ENCODE measurements around the gene UCMA. TPM values are rescaled to one million over a fixed set of nuclear protein-coding genes. Genes with fewer than 3 reads are reported as not detected.

The UCMA gene
- total and polyA plus RNA-seq, 10 of the 15 experiments (the other 5 are each of a cell fraction or from before 2014, with no cell fraction given) = 0.15 TPM; not detected in 9

- TF ChIP-seq HDAC6 (IDR thresholded peaks at IDR 0.05; ENCODE audit: unreplicated experiment) (no peak), KLF5 (IDR thresholded peaks at IDR 0.05; ENCODE audit: partially characterized antibody) (no peak), ELK1 (IDR thresholded peaks at IDR 0.05; ENCODE audit: low read depth, low read length) (no peak), CHD1 (IDR thresholded peaks at IDR 0.05; ENCODE audit: low read depth, low read length) (no peak), USF1 (IDR thresholded peaks at IDR 0.05; ENCODE audit: borderline replicate concordance, extremely low read length, insufficient read depth, low read depth, low read length) (no peak), ZBTB40 (IDR thresholded peaks at IDR 0.05; ENCODE audit: borderline replicate concordance) (no peak), YBX1 (IDR thresholded peaks at IDR 0.05) (no peak), RELA (IDR thresholded peaks at IDR 0.05; ENCODE audit: borderline replicate concordance, partially characterized antibody) (no peak), HCFC1 (IDR thresholded peaks at IDR 0.05; ENCODE audit: low read length) (no peak), MEF2B (IDR thresholded peaks at IDR 0.05; ENCODE audit: partially characterized antibody, poor library complexity, severe bottlenecking) (no peak), IRF5 (IDR thresholded peaks at IDR 0.05; ENCODE audit: borderline replicate concordance) (no peak), TARDBP (IDR thresholded peaks at IDR 0.05; ENCODE audit: borderline replicate concordance) (no peak), GABPA (IDR thresholded peaks at IDR 0.05; ENCODE audit: low read depth) (no peak), STAT1 (conservative IDR thresholded peaks at IDR 0.05) (no peak)
- no TSS peak for BruUV-seq (replicated peaks)
- POLR2A ChIA-PET = no interaction called here
- WGBS (ENCODE audit: insufficient coverage, insufficient replicate concordance, low lambda C conversion rate, missing lambda C conversion rate) = 91% methylated on average over 7 of the region's 7 CpGs
- H3K36me3 ChIP-seq (ENCODE audit: control insufficient read depth in 2 of 2, insufficient read depth in 2 of 2, low read length in 1 of 2) = no peaks in the 10 kb centered on the region
- SMC1A ChIA-PET (ENCODE audit: uncharacterized antibody, unreplicated experiment) = no interaction called here
- DNase-seq (ENCODE audit: low read depth, low spot score) = no peak
- ATAC-seq = no peak
- H3K27ac ChIP-seq (ENCODE audit: control insufficient read depth, insufficient read depth) = no peak overlapping the region
- in situ Hi-C loops (cut with MboI) (no loop called here), intact Hi-C loops (cut with micrococcal nuclease; ENCODE audit: unreplicated experiment) (no loop called here)
- no peak for FAIRE-seq
- CTCF ChIA-PET = interaction anchor here (0.5 kb wide), 1 partner anchor 1764 kb away, joined by 3 read pairs; no protein-coding TSS in a partner anchor
- no peaks in the 10 kb centered on the region for H3K4me1 ChIP-seq (ENCODE audit: control insufficient read depth, insufficient read depth, low read length)
- no peaks in the 10 kb centered on the region for H3K79me2 ChIP-seq (ENCODE audit: control insufficient read depth, insufficient read depth, low read length)
- no peak overlapping the region for H3K4me3 ChIP-seq
- RAD21 ChIA-PET (ENCODE audit: unreplicated experiment) = no interaction called here
- no peaks in the 10 kb centered on the region for H3K9me3 ChIP-seq (replicated peaks; ENCODE audit: control insufficient read depth, insufficient read depth, low read length)
- no peak overlapping the region for H3K4me2 ChIP-seq (ENCODE audit: control insufficient read depth, insufficient read depth)
- H3K9ac ChIP-seq (ENCODE audit: control insufficient read depth, insufficient read depth, low read length) = no peak overlapping the region
- no peak overlapping the region for H2AFZ ChIP-seq (ENCODE audit: control insufficient read depth, low read depth, low read length)
- no peaks in the 10 kb centered on the region for H3K27me3 ChIP-seq (replicated peaks in 1 of 2; ENCODE audit: control insufficient read depth in 2 of 2, insufficient read depth in 2 of 2, low read length in 1 of 2)
- no peaks in the 10 kb centered on the region for H4K20me1 ChIP-seq (ENCODE audit: control insufficient read depth, insufficient read depth)
Observed at GRCh38 chr10:13222566-13222965, 11.6 kb downstream of the UCMA start.
